Lower leg skin (tissue), 3 donors: Measurements from ENCODE around the gene GUCA2A.

Experiments
- CTCF ChIP-seq, 3 donors: fragments of 450-650 bp; IDR thresholded peaks; one replicate each; pipeline ENCODE4 v1.5.1; 2016; ENCODE audit warnings: antibody characterized with exemption in 3 of 3, mild to moderate bottlenecking in 3 of 3, moderate library complexity in 2 of 3
- POLR2A ChIP-seq, 2 donors: fragments of 450-650 bp; IDR thresholded peaks; one replicate each; pipeline ENCODE4 v1.6.1; 2016 to 2017; ENCODE audit warnings: antibody characterized with exemption in 2 of 2, mild to moderate bottlenecking in 1 of 2, moderate library complexity in 1 of 2

GRCh38 chr1:42177541-42177981 lies 13.0 kb upstream of the GUCA2A start:
- no peak for TF ChIP-seq CTCF (IDR thresholded peaks at IDR 0.05)
- no peak for TF ChIP-seq POLR2A (IDR thresholded peaks at IDR 0.05)
